HG02943 (cell line): ENCODE measurements around the gene PPFIA1.
"Not testable (repeated sequence)": the region's sequence is repeated elsewhere in the genome, so short reads cannot be mapped to it uniquely, and the experiment has no call there.

ENCODE experiments used
- ATAC-seq: cut with Tn5 transposase; IDR thresholded peaks from one replicate; pipeline ENCODE4 v1.9.1; 2021; ENCODE audit warnings: mild to moderate bottlenecking, low read depth, moderate library complexity; ENCODE audit not compliant: unreplicated experiment

Gene PPFIA1

DNA sequence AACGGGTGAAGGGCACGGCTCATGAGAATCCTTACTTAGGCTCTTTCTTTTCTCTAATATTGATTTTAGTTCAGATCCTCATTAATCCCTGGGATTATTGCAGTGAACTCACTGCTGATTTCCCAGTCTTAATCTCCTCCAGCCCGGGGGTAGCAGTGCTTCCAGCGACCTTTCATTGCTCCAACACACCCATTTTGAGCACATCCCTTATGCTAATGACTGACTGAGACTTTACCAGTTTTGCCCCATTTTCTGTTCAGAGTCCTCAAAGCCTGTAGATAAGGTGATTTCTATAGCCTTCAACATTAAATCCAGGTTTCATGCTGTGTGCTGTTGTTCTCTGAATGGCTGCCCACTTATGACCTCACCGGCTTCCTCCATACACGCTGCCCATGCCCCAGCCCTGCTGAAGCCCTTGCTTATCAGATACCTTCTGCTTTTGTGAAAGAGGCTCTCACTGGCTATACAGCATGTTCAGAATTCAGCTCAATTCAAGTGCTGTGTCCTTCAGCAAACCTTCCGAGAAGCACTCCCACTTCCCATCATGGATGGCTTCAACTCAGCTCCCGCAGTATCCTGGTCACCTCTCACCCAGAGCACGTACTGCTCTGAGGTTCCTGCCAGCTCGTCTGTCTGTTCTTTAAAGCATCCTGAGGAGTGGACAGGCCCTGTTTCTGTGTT lies 49.0 kb downstream of the PPFIA1 start:
- ATAC-seq, result no peak

DNA sequence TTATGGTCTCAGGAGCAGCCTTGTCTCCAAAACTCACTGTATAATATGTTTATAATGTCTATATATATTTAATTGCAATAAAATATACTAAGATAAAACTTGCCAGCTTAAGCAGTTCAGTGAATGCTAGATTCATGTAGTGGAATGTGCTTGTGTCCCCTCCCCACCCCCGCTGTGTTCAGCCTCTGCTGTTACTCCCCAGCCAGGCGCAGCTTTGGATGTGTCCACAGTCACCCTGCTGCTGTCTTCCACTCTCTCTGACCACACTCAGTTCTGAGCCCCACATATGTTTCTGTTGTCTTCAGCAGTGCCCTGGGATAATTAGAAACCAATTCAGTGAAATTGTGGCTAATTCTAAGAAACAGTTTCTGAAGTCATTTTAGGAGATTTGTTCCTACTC lies 52.2 kb downstream of the PPFIA1 start:
- ATAC-seq, result no peak

DNA sequence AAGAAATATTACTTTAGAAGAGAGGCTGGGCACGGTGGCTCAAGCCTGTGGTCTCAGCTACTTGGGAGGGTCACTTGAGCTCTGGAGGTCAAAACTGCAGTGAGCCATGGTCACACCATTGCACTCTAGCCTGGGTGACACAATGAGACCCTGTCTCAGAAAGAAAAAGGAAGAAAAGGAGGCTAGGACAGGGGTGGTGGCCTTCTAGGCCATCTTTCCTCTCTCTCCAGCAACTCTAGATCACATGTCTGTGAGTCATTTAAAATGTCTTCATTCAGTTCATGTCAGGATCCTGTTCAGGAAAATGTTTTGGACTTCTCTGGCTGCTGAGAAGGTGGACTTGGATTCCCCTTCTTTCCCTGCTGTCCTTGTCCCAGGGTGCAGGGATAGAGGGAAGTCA lies 53.3 kb downstream of the PPFIA1 start:
- no peak for ATAC-seq

DNA sequence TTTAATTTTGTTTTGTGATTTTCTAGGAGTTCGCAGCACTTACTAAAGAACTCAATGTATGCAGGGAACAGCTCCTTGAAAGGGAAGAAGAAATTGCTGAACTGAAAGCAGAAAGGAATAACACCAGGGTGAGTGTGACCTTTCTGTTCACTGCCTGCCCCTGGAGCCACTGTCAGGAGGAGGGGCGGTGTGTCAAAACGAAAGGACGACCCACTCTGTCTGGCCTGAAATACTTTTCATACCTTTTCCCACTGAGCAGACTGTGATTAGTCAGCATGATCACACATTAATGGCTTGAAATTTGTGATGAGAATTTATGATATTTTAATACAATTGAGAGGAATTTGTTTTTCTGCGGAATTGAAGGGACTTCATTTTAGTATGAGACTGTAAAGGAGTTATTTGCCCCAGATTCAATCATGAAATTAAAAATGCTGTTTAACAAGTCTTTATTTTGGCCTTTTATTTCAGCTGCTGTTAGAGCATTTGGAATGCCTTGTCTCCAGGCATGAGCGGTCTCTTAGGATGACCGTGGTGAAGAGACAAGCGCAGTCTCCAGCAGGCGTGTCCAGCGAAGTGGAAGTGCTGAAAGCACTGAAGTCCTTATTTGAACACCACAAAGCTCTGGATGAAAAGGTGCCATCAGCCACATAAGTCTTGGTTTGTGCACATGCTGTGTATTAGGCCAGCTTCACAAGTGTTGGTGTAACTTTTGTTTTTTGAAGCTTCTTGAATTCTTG lies 54.1 kb downstream of the PPFIA1 start:
- no peak for ATAC-seq

DNA sequence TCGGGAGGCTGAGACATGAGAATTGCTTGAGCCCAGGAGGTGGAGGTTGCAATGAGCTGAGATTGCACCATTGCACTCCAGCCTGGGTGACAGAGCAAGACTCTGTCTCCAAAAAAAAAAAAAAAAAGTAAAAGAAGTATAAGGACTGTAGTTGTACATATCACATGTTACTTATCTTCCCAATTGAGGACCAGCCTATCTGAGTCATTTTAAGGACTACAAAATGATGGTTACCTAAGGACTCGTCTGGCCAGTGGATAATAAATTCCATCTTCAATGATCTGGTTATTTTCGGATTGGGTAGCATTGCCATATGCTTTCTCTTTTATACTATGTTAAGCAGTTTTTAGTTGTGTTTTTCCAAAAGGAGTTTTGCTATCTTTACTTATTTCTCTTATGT lies 55.3 kb downstream of the PPFIA1 start:
- ATAC-seq, result no peak

DNA sequence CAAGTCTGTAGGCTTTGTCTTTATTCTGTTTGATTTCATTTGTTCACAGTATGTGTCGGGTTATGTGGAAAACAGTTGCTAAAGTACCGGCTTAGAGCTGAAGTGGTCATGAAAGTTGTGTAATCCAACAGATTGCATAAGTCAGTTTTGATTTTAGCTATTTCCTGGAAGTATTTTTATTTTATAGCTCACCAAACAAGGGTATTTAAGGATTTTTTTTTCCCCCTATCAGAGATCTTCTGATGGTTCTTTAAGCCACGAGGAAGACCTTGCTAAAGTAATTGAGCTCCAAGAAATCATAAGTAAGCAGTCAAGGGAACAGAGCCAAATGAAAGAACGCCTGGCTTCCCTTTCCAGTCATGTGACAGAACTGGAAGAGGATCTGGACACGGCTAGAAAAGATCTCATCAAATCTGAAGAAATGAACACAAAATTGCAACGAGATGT lies 55.9 kb downstream of the PPFIA1 start:
- ATAC-seq, result no peak

DNA sequence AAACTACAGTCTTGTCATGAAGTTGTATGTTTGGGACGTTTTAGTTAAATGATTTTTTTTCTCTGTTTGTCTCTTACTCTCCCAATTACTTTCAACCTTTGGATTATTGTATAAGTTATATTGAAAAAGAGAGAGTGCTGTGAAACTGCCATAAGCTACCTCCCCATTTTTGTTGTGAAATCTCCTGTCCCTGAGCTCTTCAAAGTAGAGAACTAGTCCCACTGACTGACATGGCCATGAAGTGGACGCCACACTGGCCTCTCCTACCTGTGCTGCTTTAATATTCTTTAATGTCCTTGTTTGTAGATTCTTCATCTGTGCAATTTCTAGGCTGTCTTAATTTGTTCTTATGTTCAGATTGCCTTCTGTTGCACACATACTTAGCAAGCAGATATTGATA lies 56.3 kb downstream of the PPFIA1 start:
- ATAC-seq, result no peak

DNA sequence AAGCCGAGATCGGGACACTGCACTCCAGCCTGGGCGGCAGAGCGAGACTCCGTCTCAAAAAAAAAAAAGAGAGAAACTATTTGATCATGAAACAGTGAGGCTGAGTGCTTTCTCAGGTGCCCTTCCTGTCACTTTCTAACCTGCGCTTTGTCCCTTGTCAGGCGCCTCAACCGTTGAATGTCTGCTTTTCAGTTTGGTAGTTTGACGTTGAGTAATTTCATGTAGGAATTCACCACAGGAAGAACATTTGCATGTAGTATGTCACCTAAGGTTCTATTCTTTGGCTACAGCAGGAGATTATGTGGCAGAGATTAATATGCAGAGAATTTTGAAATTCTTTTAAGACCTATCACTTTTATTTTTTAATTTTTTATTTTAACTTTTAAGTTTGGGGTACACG lies 57.2 kb downstream of the PPFIA1 start:
- no peak for ATAC-seq

DNA sequence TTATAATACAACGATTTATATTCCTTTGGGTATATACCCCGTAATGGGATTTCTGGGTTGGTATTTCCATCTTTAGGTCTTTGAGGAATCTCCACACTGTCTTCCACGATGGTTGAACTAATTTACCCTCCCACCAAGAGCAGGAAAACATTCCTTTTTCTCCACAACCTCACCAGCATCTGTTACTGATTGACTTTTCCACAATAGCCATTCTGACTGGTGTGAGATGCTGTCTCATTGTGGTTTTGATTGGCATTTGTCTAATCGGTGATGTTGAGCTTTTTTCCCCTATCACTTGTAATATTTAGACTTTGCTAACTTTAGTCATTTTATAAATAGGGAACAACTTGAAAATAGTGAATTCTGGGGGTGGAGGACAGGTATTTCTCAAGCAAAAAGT lies 58.1 kb downstream of the PPFIA1 start:
- no peak for ATAC-seq

DNA sequence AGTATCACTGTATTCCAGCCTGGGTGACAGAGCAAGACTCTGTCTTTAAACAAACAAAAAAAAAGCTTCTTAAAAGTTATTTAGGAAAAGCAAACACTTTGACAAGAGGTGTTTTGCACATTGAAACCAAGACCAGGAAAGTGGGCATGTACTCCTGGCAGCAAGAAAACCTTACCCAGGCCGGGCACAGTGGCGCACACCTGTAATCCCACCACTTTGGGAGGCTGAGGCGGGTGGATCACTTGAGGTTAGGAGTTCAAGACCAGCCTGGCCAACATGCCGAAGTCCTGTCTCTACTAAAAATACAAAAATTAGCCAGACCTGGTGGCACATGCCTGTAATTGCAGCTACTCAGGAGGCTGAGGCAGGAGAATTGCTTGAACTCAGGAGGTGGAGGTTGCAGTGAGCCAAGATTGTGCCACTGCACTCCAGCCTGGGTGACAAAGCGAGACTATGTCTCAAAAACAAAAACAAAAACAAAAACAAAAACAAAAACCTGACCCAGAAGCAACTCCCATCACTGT lies 60.9 kb downstream of the PPFIA1 start:
- ATAC-seq, result not testable (repeated sequence)

DNA sequence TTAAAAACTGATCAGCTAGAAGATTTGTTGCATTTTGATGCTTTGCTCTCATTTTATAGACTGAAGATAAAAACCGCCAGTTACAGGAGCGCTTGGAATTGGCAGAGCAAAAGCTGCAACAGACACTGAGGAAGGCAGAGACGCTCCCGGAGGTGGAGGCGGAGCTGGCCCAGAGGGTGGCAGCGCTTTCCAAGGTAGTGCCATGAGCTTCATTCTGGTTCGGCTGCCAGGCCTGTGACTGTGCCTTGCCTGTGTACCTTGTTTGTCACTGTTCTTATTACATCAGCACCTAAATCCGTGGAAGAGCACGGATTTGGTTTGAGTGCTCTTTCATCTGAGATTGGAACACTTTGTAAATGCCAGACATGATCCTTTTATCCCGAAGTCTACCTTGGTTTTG lies 61.4 kb downstream of the PPFIA1 start:
- ATAC-seq, result no peak

DNA sequence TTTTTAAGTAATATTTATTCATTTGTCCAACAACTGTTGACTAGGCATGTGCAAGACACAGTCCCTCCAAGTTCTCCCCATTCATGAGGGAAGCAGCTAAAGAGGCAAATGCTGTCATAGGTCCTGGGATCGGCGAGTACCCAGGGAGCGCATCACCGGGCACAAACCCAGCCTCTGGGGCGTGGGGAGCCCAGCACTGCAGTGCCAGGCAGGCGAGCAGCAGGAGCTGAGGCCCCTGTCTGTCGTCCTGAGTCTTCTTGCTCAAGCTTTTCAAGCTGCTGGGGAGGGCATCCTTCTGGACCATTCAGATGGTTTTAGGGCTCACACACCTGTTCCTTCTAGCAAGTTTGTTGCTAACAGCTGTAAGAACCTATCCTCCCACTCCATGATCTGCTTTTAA lies 62.1 kb downstream of the PPFIA1 start:
- ATAC-seq, result no peak

DNA sequence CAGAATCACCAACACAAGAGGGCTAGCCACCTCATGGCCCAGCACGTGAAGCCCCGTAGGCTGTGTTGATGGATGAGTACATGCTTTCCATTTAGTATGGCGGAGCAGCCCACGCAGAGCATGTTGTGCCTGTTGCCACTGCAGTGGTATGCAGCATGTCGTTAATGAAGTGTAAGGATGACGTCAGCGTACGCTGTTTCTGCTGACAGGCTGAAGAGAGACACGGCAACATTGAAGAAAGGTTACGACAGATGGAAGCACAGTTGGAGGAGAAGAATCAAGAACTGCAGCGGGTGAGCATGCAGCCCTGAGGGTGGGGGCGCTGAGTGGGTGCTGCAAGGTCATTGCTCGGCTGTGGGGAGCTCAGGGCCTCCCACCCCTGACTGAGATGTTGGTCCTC lies 62.8 kb downstream of the PPFIA1 start:
- ATAC-seq, result no peak

DNA sequence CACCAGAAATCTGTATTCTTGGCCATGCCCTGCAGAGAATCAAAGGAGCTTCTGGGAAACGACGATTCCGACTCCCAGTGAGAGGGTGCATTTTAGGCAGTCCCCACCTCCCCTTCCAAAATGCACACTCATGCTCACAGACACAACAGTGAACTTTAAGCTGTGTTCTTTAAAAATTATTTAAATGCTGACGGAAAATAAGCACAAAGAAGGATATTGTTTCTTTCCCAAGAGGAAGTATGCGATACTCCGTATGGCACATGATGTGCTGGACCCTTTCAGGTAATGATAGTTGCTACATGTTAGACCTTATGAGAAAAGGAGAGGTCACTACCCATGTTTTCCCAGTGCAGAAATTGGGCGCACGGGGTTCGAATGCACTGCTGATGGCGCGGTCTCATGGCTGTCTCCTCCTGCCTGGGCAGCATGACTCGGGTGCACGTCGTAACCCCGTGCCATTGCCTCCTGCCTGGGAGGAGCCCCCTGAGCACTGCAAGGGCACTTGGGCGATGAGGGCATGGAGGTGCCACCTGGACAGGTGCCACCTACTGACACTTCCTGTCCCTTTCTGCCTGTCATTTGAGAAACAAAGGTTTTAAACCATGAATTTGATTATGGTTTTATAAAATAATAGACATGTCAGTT lies 64.0 kb downstream of the PPFIA1 start:
- no peak for ATAC-seq

DNA sequence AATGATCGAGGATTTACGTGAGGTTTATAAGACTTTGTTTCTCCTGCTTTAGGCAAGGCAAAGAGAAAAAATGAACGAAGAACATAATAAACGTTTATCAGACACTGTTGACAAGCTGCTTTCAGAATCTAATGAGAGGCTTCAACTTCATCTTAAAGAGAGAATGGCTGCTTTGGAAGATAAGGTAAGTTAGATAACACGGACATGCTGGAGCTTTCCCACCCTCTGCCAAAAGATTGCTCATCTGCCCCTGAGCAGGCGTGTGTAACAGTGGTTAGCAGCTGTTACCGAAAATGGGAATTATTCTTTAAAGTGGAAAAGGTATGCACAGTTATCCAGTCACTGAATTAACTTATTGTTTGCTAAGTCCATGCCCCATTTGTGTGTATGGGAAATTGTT lies 65.0 kb downstream of the PPFIA1 start:
- ATAC-seq, result no peak

DNA sequence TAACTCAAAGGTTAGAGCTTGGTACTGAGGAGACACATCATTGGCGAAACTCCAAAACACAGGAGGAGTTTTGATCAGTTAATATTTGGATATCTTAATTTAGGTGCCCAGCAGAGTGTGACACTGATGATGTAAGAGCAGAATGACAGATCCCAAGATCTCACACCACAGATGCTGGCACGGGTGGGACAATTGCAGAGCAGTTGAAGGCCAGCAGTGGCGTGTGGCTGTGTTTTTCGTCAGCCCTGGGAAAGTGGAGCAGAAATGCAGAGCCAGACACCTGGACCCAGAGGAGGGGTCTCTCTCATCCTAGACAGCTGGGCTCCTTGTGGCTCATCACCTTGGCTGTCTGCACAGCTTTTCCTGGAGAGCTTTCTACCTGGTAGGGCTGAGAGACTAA lies 68.1 kb downstream of the PPFIA1 start:
- no peak for ATAC-seq

DNA sequence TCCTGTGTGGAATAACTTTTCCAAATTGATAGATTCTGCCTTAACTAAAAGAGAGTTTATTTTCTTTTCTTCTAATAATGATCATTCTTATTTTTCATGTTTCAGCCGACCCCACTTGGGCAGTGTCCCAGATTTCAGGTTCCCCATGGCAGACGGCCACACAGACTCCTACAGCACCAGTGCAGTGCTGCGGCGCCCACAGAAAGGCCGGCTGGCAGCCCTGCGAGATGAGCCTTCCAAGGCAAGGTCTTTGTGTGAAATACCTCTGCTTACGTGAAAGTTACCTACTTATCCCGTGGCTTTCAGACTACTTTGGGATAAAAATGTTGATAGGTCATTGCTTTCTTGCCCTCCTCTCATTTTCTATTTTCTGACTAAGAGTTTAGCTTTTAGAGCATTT lies 68.6 kb downstream of the PPFIA1 start:
- no peak for ATAC-seq

DNA sequence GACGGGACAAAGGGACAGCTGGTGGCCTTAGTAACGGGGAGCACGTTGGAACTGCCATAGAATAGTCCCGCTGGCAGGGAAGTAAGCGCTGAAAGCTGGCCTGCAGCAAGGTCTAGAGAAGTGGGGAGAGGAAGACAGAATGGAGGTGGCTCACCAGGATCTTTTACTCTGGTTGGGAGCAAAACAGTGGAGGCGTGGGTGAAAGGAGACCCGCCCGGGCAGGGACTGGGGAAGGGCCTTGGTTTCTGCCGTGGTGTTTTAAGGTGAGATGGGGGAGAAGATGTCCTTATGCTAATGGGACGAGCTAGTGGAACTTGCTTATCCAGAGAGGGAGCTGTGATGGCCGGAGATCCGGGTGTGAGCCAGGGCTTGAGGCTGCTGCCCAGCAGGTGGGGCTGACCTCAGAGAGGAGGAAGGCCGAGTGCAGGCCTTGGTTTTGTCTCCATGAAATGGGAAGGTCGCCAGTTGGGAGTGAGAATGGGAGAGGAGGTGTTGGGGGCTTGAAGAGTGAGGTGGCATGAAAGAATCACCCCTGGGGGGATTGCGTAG lies 71.5 kb downstream of the PPFIA1 start:
- ATAC-seq, result no peak

DNA sequence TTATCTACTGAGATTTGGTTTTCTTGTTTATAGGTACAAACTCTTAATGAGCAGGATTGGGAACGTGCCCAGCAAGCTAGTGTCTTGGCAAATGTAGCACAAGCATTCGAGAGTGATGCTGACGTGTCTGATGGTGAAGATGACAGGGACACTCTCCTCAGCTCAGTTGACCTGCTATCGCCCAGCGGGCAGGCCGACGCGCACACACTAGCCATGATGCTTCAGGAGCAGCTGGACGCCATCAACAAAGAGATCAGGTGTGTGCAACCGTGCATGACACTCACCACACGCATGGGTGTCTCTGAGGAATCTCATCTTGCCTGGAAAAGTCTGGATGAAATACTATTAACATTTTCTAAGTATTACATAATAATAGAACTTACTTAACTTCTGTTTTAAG lies 73.1 kb downstream of the PPFIA1 start:
- ATAC-seq, result no peak

DNA sequence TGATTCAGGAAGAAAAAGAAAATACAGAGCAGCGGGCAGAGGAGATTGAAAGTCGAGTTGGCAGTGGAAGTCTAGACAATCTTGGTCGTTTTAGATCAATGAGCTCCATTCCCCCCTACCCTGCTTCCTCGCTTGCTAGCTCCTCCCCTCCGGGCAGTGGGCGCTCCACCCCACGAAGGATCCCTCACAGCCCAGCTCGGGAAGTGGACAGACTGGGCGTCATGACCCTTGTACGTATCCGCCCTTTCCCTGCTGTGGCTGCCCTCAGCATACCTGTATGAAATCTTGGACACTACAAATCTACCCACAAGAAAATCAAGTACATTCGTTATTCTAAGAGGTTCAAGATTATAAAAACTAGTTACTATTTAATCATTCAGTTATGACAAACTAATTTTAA lies 77.7 kb downstream of the PPFIA1 start:
- no peak for ATAC-seq

DNA sequence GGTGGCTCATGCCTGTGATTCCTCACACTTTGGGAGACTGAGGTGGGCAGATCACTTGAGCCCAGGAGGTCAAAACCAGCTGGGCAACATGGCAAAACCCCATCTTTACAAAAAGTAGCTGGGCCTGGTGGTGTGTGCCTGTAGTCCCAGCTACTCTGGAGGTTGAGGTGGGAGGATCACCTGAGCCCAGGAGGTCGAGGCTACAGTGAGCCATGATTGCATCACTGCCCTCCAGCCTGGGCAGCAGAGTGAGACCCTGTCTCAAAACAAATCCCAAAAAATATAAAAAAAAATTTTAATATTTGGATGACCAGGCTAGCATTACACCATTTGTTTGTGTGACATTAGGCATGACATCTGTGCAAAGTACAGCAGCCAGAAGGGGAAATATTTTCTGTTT lies 78.1 kb downstream of the PPFIA1 start:
- ATAC-seq, result no peak
